HG02678 (cell line): ENCODE measurements around the gene PANK4.

Experiments used
- ATAC-seq: cut with Tn5 transposase; IDR thresholded peaks from one replicate; pipeline ENCODE4 v1.9.1; 2021; ENCODE audit warnings: mild to moderate bottlenecking, moderate library complexity; ENCODE audit not compliant: unreplicated experiment

Gene PANK4

GRCh38 chr1:2546515-2547209, 20.3 kb upstream of the PANK4 start:
- ATAC-seq: peak; percentile 25

- peak; percentile 33 for ATAC-seq
Measured at GRCh38 chr1:2545754-2546514, 19.5 kb upstream of the PANK4 start.

- no peak for ATAC-seq
Measured at GRCh38 chr1:2544875-2545640, 18.7 kb upstream of the PANK4 start.

GRCh38 chr1:2544093-2544874, 17.9 kb upstream of the PANK4 start:
- ATAC-seq: no peak

- no peak for ATAC-seq
Measured at GRCh38 chr1:2543543-2544092, 17.2 kb upstream of the PANK4 start.

- no peak for ATAC-seq
Measured at GRCh38 chr1:2542246-2542915, 16.0 kb upstream of the PANK4 start.

GRCh38 chr1:2541619-2542245, 15.3 kb upstream of the PANK4 start:
- ATAC-seq: no peak

- ATAC-seq: no peak
Measured at GRCh38 chr1:2540816-2541492, 14.6 kb upstream of the PANK4 start.

GRCh38 chr1:2539312-2539907, 13.0 kb upstream of the PANK4 start:
- ATAC-seq: no peak

- no peak for ATAC-seq
Measured at GRCh38 chr1:2538872-2539271, 12.5 kb upstream of the PANK4 start.

- ATAC-seq: no peak
Measured at GRCh38 chr1:2538376-2538775, 12.0 kb upstream of the PANK4 start.

GRCh38 chr1:2537784-2538115, 11.4 kb upstream of the PANK4 start:
- ATAC-seq: no peak

- no peak for ATAC-seq
Measured at GRCh38 chr1:2535981-2536380, 9.6 kb upstream of the PANK4 start.

GRCh38 chr1:2535455-2535854, 9.1 kb upstream of the PANK4 start:
- ATAC-seq: no peak

GRCh38 chr1:2534687-2535441, 8.5 kb upstream of the PANK4 start:
- no peak for ATAC-seq

- no peak for ATAC-seq
Measured at GRCh38 chr1:2534315-2534686, 7.9 kb upstream of the PANK4 start.

GRCh38 chr1:2533365-2533764, 7.0 kb upstream of the PANK4 start:
- no peak for ATAC-seq

GRCh38 chr1:2532485-2533160, 6.2 kb upstream of the PANK4 start:
- no peak for ATAC-seq
